IMR-90 (cell line): ENCODE measurements around the gene KCNC2. TPM values are rescaled to one million over a fixed set of nuclear protein-coding genes. Genes with fewer than 3 reads are reported as not detected.

Experiments used
- ATAC-seq: fragments of 200-7000 bp; cut with Tn5 transposase; 2 replicates; pipeline ENCODE4 v1.9.1; 2020; ENCODE audit warnings: low read depth, mild to moderate bottlenecking, moderate library complexity
- BruUV-seq: library from RNA; stranded (reverse); fragments of 400-500 nt; replicated peaks from 2 replicates; lab custom pipeline; 2021; lab: Mats Ljungman, UMichigan
- CTCF ChIA-PET: fragments of 300-600 bp; formaldehyde crosslinking; extraction: SDS; loops from one replicate; lab custom pipeline; 2021; ENCODE audit warnings: antibody characterized with exemption; lab: Yijun Ruan, JAX
- POLR2A ChIA-PET: fragments of 300-600 bp; sonication (Branson Sonifier 250); formaldehyde crosslinking; loops from one replicate; lab custom pipeline; 2022; ENCODE audit warnings: antibody characterized with exemption; ENCODE audit not compliant: unreplicated experiment; lab: Charles Lee
- DNase-seq: peaks from one replicate; pipeline ENCODE4 v3.0.0; 2013
- H2AFZ ChIP-seq: replicated peaks from 2 replicates; pipeline ENCODE3; 2013; ENCODE audit warnings: low read length, mild to moderate bottlenecking; ENCODE audit not compliant: poor library complexity
- H2AK5ac ChIP-seq: 2 replicates; pipeline ENCODE4 v1.6.1; 2013; ENCODE audit warnings: low read depth, low read length, inconsistent platforms
- H2AK9ac ChIP-seq: replicated peaks from 2 replicates; pipeline ENCODE3; 2013; ENCODE audit warnings: mild to moderate bottlenecking, low read depth, low read length, moderate library complexity; ENCODE audit not compliant: poor library complexity
- H2BK120ac ChIP-seq: 2 replicates; pipeline ENCODE4 v1.6.1; 2013; ENCODE audit warnings: low read depth, low read length, inconsistent platforms
- H2BK15ac ChIP-seq: 3 replicates; pipeline ENCODE4 v1.6.1; 2013; ENCODE audit warnings: low read depth, low read length, inconsistent platforms
- H2BK20ac ChIP-seq: 2 replicates; pipeline ENCODE4 v1.6.1; 2013; ENCODE audit warnings: low read depth, mild to moderate bottlenecking, inconsistent platforms, low read length, moderate library complexity
- H2BK5ac ChIP-seq: 2 replicates; pipeline ENCODE4 v1.6.1; 2013; ENCODE audit warnings: mild to moderate bottlenecking, low read depth, low read length, inconsistent platforms; ENCODE audit not compliant: poor library complexity, severe bottlenecking
- H3K14ac ChIP-seq: replicated peaks from 2 replicates; pipeline ENCODE4 v1.6.1; 2013; ENCODE audit warnings: low read depth, low read length, inconsistent platforms
- H3K18ac ChIP-seq: 2 replicates; pipeline ENCODE4 v1.6.1; 2013; ENCODE audit warnings: low read depth, low read length, control low read depth
- H3K23ac ChIP-seq: 2 replicates; pipeline ENCODE4 v1.6.1; 2013; ENCODE audit warnings: low read depth, low read length, inconsistent platforms
- H3K27ac ChIP-seq: 2 replicates; pipeline ENCODE4 v1.5.1; 2013; ENCODE audit warnings: mild to moderate bottlenecking, control low read depth, low read length; ENCODE audit not compliant: insufficient read depth
- H3K27me3 ChIP-seq: 2 replicates; pipeline ENCODE4 v1.6.1; 2013; ENCODE audit warnings: low read length; ENCODE audit not compliant: control insufficient read depth, insufficient read depth
- H3K36me3 ChIP-seq: 2 replicates; pipeline ENCODE4 v1.6.1; 2013; ENCODE audit warnings: low read length, mixed read lengths; ENCODE audit not compliant: control insufficient read depth, insufficient read depth
- H3K4ac ChIP-seq: 2 replicates; pipeline ENCODE4 v1.6.1; 2013; ENCODE audit warnings: low read depth, low read length, inconsistent platforms
- H3K4me1 ChIP-seq: 2 replicates; pipeline ENCODE4 v1.6.1; 2013; ENCODE audit warnings: low read length, mixed read lengths; ENCODE audit not compliant: control insufficient read depth, insufficient read depth
- H3K4me2 ChIP-seq: 2 replicates; pipeline ENCODE4 v1.6.1; 2013; ENCODE audit warnings: low read depth, mild to moderate bottlenecking, control low read depth, low read length, moderate library complexity
- H3K4me3 ChIP-seq: 2 replicates; pipeline ENCODE4 v1.5.1; 2013; ENCODE audit warnings: low read depth, mild to moderate bottlenecking, control low read depth, low read length, moderate library complexity; ENCODE audit not compliant: insufficient read depth
- H3K56ac ChIP-seq: 2 replicates; pipeline ENCODE4 v1.6.1; 2013; ENCODE audit warnings: low read length, inconsistent platforms; ENCODE audit not compliant: insufficient read depth; ENCODE audit errors: extremely low read depth
- H3K79me1 ChIP-seq, 2 experiments: 2 replicates each; pipeline ENCODE4 v1.6.1; 2013; ENCODE audit warnings: low read length in 2 of 2, inconsistent platforms in 1 of 2, low read depth in 1 of 2
- H3K9ac ChIP-seq: 2 replicates; pipeline ENCODE4 v1.6.1; 2013; ENCODE audit warnings: low read depth, low read length, control low read depth
- H3K9me1 ChIP-seq: 2 replicates; pipeline ENCODE4 v1.6.1; 2013; ENCODE audit warnings: low read length, inconsistent platforms; ENCODE audit not compliant: insufficient read depth
- H3K9me3 ChIP-seq: 2 replicates; pipeline ENCODE4 v1.6.1; 2013; ENCODE audit warnings: low read length; ENCODE audit not compliant: control insufficient read depth, insufficient read depth
- H4K20me1 ChIP-seq: 2 replicates; pipeline ENCODE4 v1.6.1; 2013; ENCODE audit warnings: low read length, inconsistent platforms; ENCODE audit not compliant: insufficient read depth
- H4K5ac ChIP-seq: 2 replicates; pipeline ENCODE4 v1.6.1; 2013; ENCODE audit warnings: mild to moderate bottlenecking, low read depth, low read length, control low read depth
- H4K8ac ChIP-seq, 2 experiments: 2 replicates each; pipeline ENCODE4 v1.6.1; 2013; ENCODE audit warnings: low read depth in 2 of 2, low read length in 2 of 2, control low read depth in 1 of 2, inconsistent platforms in 1 of 2
- H4K91ac ChIP-seq: 2 replicates; pipeline ENCODE4 v1.6.1; 2013; ENCODE audit warnings: low read depth, low read length, inconsistent platforms; ENCODE audit not compliant: insufficient read depth
- BHLHE40 ChIP-seq: fragments of 150-350 bp; IDR thresholded peaks from 2 replicates; pipeline ENCODE4 v1.6.1; 2016; ENCODE audit warnings: mild to moderate bottlenecking, low read depth, low read length
- CEBPB ChIP-seq: IDR thresholded peaks from 2 replicates; pipeline ENCODE4 v1.6.1; 2012; ENCODE audit warnings: low read depth, low read length, improper control_type of control experiment
- MAZ ChIP-seq: IDR thresholded peaks from 2 replicates; pipeline ENCODE4 v1.6.1; 2012; ENCODE audit warnings: low read depth, mild to moderate bottlenecking, low read length, improper control_type of control experiment, moderate library complexity, borderline replicate concordance
- POLR2A ChIP-seq: IDR thresholded peaks from 2 replicates; pipeline ENCODE4 v1.6.1; 2012; ENCODE audit warnings: mild to moderate bottlenecking, low read depth, low read length
- RAD21 ChIP-seq: IDR thresholded peaks from 2 replicates; pipeline ENCODE4 v1.6.1; 2012; ENCODE audit warnings: low read length, improper control_type of control experiment
- RCOR1 ChIP-seq: IDR thresholded peaks from 2 replicates; pipeline ENCODE4 v1.6.1; 2012; ENCODE audit warnings: mild to moderate bottlenecking, low read length, improper control_type of control experiment; ENCODE audit not compliant: insufficient replicate concordance
- SMC3 ChIP-seq: fragments of 150-350 bp; IDR thresholded peaks from 2 replicates; pipeline ENCODE4 v1.6.1; 2016; ENCODE audit warnings: low read depth, mild to moderate bottlenecking, antibody characterized with exemption, low read length, moderate library complexity
- WGBS, 2 experiments: methylation state at CpG; one replicate each; pipeline versions ENCODE4 v1.1.5 to v1.1.7; 2013; ENCODE audit warnings: missing lambda C conversion rate in 2 of 2; ENCODE audit not compliant: insufficient read length in 1 of 2; ENCODE audit errors: extremely low coverage in 2 of 2; 5-methylcytosine and 5-hydroxymethylcytosine counted together
- dilution Hi-C: fragments of 300-500 bp; cut with HindIII; formaldehyde crosslinking; loops from one replicate; pipeline ENCODE4 v1.14.3; 2018; ENCODE audit warnings: low sequenced_read_pairs; ENCODE audit not compliant: unreplicated experiment
- in situ Hi-C: fragments of 300-500 bp; cut with MboI; formaldehyde crosslinking; loops from 3 replicates; pipeline ENCODE4 v1.14.3; 2019; ENCODE audit warnings: low sequenced_read_pairs, inconsistent platforms, mixed read lengths
- intact Hi-C: fragments of 100-400 bp; cut with micrococcal nuclease; formaldehyde crosslinking; loops from 2 replicates; pipeline ENCODE4 v1.10.0; 2022
- polyA plus RNA-seq, 3 experiments: library from polyadenylated mRNA; depleted of rRNA; stranded (reverse); fragments of >200 nt; gene quantifications; 2 replicates each; pipeline ENCODE4 v1.2.3, GENCODE V29; 2012; ENCODE audit warnings: low replicate concordance in 1 of 3
- total RNA-seq: library from RNA; depleted of rRNA; stranded (reverse); fragments of >200 nt; gene quantifications from 2 replicates; pipeline ENCODE4 v1.2.3, GENCODE V29; 2012

KCNC2 gene
- total and polyA plus RNA-seq, 2 of the 4 experiments (the other 2 are of a cell fraction): not detected

DNA sequence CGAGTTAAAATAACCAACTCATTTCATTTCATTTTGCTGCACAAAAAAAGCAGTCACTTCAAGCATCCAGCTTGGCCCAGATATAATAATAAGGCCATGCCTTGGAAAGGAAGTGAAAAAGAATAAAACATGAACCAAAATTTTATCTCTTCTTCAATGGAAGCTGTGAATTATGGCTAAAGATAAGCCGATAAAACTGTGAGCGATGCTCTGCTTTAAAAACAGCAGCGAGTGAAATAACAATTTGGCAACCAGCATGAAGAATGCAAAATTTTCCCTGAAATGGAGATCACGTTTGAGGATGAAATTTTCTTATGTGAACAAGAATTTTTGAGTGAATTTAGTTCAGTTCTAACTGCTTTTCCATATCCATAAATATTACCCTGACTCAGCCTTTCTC is 70.4 kb downstream of the KCNC2 start:
- Histone ChIP-seq H2AK9ac (no peak overlapping the region), H4K8ac (no peak overlapping the region), H3K4me3 (no peak overlapping the region), H2AFZ (no peak overlapping the region), H3K79me1 (no peaks in the 10 kb centered on the region), H3K4me2 (no peak overlapping the region), H3K27me3 (no peaks in the 10 kb centered on the region), H3K27ac (no peak overlapping the region), H2AK5ac (no peak overlapping the region), H3K23ac (no peak overlapping the region), H2BK5ac (no peak overlapping the region), H2BK15ac (no peak overlapping the region), H2BK20ac (no peak overlapping the region), H3K36me3 (no peaks in the 10 kb centered on the region), H3K18ac (no peak overlapping the region), H4K5ac (no peak overlapping the region), H3K56ac (no peak overlapping the region), H2BK120ac (no peak overlapping the region), H3K4ac (no peak overlapping the region), H4K20me1 (no peaks in the 10 kb centered on the region), H4K91ac (no peak overlapping the region), H3K4me1 (no peaks in the 10 kb centered on the region), H3K9me3 (no peaks in the 10 kb centered on the region), H3K9me1 (no peaks in the 10 kb centered on the region), H3K14ac (no peak overlapping the region), H3K9ac (no peak overlapping the region)
- no peak for ATAC-seq
- DNase-seq: no peak
- dilution Hi-C loops (no loop called here), in situ Hi-C loops (no loop called here), intact Hi-C loops (no loop called here)
- WGBS, 2 experiments: no CpG with 5 or more reads among the region's 5 CpGs
- no TSS peak for BruUV-seq
- ChIA-PET POLR2A (no interaction called here), CTCF (no interaction called here)
- no peak for TF ChIP-seq CEBPB
- no peak for TF ChIP-seq RAD21
- TF ChIP-seq POLR2A: no peak
- TF ChIP-seq RCOR1: no peak
- TF ChIP-seq MAZ: no peak
- TF ChIP-seq BHLHE40: no peak
- no peak for TF ChIP-seq SMC3
